ES-I3 (cell line): Measurements from ENCODE around the gene MOSMO.
"Not testable (repeated sequence)": the region's sequence is repeated elsewhere in the genome, so short reads cannot be mapped to it uniquely, and the experiment has no call there.

ENCODE experiments used
- H3K36me3 ChIP-seq: 2 replicates; pipeline ENCODE4 v1.6.1; 2013; ENCODE audit warnings: mild to moderate bottlenecking, low read length, control low read depth, moderate library complexity; ENCODE audit not compliant: insufficient read depth
- H3K4me1 ChIP-seq: 2 replicates; pipeline ENCODE4 v1.6.1; 2013; ENCODE audit warnings: mild to moderate bottlenecking, control low read depth, low read length; ENCODE audit not compliant: insufficient read depth
- H3K9ac ChIP-seq: 2 replicates; pipeline ENCODE4 v1.6.1; 2013; ENCODE audit warnings: low read depth, mild to moderate bottlenecking, low read length, moderate library complexity
- H3K9me3 ChIP-seq: 2 replicates; pipeline ENCODE4 v1.6.1; 2013; ENCODE audit warnings: mild to moderate bottlenecking, low read length, moderate library complexity; ENCODE audit not compliant: control insufficient read depth, insufficient read depth

The MOSMO gene

GRCh38 chr16:22043882-22044281, 36.0 kb downstream of the MOSMO start:
- not testable (repeated sequence) for H3K4me1 ChIP-seq, H3K9me3 ChIP-seq, H3K36me3 ChIP-seq, H3K9ac ChIP-seq

- H3K9ac ChIP-seq, H3K9me3 ChIP-seq, H3K4me1 ChIP-seq, H3K36me3 ChIP-seq: not testable (repeated sequence)
Observed at GRCh38 chr16:22045888-22046287, 38.0 kb downstream of the MOSMO start.

- no peaks in the 10 kb centered on the region for H3K4me1 ChIP-seq
- H3K9ac ChIP-seq, result no peak overlapping the region
- H3K9me3 ChIP-seq, result no peaks in the 10 kb centered on the region
- no peaks in the 10 kb centered on the region for H3K36me3 ChIP-seq
Observed at GRCh38 chr16:22050963-22051362, 43.1 kb downstream of the MOSMO start.

- H3K9me3 ChIP-seq, result no peaks in the 10 kb centered on the region
- no peak overlapping the region for H3K9ac ChIP-seq
- no peaks in the 10 kb centered on the region for H3K36me3 ChIP-seq
- H3K4me1 ChIP-seq, result no peaks in the 10 kb centered on the region
Observed at GRCh38 chr16:22052980-22053379, 45.1 kb downstream of the MOSMO start.

GRCh38 chr16:22053921-22054341, 46.0 kb downstream of the MOSMO start:
- H3K9ac ChIP-seq, result no peak overlapping the region

GRCh38 chr16:22054847-22055590, 47.1 kb downstream of the MOSMO start:
- H3K9ac ChIP-seq, result no peak overlapping the region
- H3K36me3 ChIP-seq, result no peaks in the 10 kb centered on the region; the same call in 1 of the 2 replicates
- H3K4me1 ChIP-seq, result no peaks in the 10 kb centered on the region

More at GRCh38 chr16:22053921-22054341, 46.0 kb downstream of the MOSMO start:
- no peaks in the 10 kb centered on the region for H3K9me3 ChIP-seq
- no peaks in the 10 kb centered on the region for H3K36me3 ChIP-seq
- no peaks in the 10 kb centered on the region for H3K4me1 ChIP-seq

GRCh38 chr16:22055881-22056280, 48.0 kb downstream of the MOSMO start:
- Histone ChIP-seq H3K36me3 (no peaks in the 10 kb centered on the region; the same call in 1 of the 2 replicates), H3K4me1 (no peaks in the 10 kb centered on the region), H3K9ac (no peak overlapping the region), H3K9me3 (no peaks in the 10 kb centered on the region)

More at GRCh38 chr16:22054847-22055590, 47.1 kb downstream of the MOSMO start:
- H3K9me3 ChIP-seq, result no peaks in the 10 kb centered on the region

GRCh38 chr16:22063888-22064467, 56.1 kb downstream of the MOSMO start:
- peaks cover 5% of the 10 kb centered on the region; the same call in 1 of the 2 replicates for H3K4me1 ChIP-seq
- no peak overlapping the region for H3K9ac ChIP-seq
- H3K36me3 ChIP-seq, result no peaks in the 10 kb centered on the region; the same call in 1 of the 2 replicates
- H3K9me3 ChIP-seq, result peaks cover 14% of the 10 kb centered on the region; the same call in 1 of the 2 replicates

- peaks cover 14% of the 10 kb centered on the region; the same call in 1 of the 2 replicates for H3K9me3 ChIP-seq
- no peaks in the 10 kb centered on the region; the same call in 1 of the 2 replicates for H3K36me3 ChIP-seq
- H3K9ac ChIP-seq, result no peak overlapping the region
- H3K4me1 ChIP-seq, result peaks cover 5% of the 10 kb centered on the region; the same call in 1 of the 2 replicates
Observed at GRCh38 chr16:22065252-22065651, 57.3 kb downstream of the MOSMO start.

GRCh38 chr16:22070361-22071330, 62.7 kb downstream of the MOSMO start:
- no peak overlapping the region for H3K9ac ChIP-seq
- no peaks in the 10 kb centered on the region; the same call in 1 of the 2 replicates for H3K36me3 ChIP-seq
- no peaks in the 10 kb centered on the region for H3K4me1 ChIP-seq
- peaks cover 14% of the 10 kb centered on the region; the same call in 1 of the 2 replicates for H3K9me3 ChIP-seq

GRCh38 chr16:22071331-22071910, 63.5 kb downstream of the MOSMO start:
- Histone ChIP-seq H3K9me3 (peaks cover 6% of the 10 kb centered on the region; the same call in 1 of the 2 replicates), H3K4me1 (no peaks in the 10 kb centered on the region), H3K36me3 (no peaks in the 10 kb centered on the region; the same call in 1 of the 2 replicates), H3K9ac (no peak overlapping the region)

GRCh38 chr16:22073350-22073749, 65.4 kb downstream of the MOSMO start:
- no peaks in the 10 kb centered on the region for H3K9me3 ChIP-seq
- H3K36me3 ChIP-seq, result no peaks in the 10 kb centered on the region
- H3K4me1 ChIP-seq, result no peaks in the 10 kb centered on the region
- no peak overlapping the region for H3K9ac ChIP-seq

GRCh38 chr16:22075043-22075757, 67.3 kb downstream of the MOSMO start:
- Histone ChIP-seq H3K9ac (no peak overlapping the region), H3K4me1 (no peaks in the 10 kb centered on the region), H3K36me3 (no peaks in the 10 kb centered on the region), H3K9me3 (no peaks in the 10 kb centered on the region)
